Activated T-helper 9 cell treated with anti-CD3 and anti-CD28 coated beads, Interleukin-2, amount 50 U/mL, for 16 hours (primary cell): ENCODE measurements around the gene SPI1.
"Not testable (repeated sequence)": the region's sequence is repeated elsewhere in the genome, so short reads cannot be mapped to it uniquely, and the experiment has no call there.

ENCODE experiments used
- DNase-seq: peaks from one replicate; pipeline ENCODE4 v3.0.0-alpha.2; 2020; ENCODE audit warnings: low read depth

The SPI1 gene

DNA sequence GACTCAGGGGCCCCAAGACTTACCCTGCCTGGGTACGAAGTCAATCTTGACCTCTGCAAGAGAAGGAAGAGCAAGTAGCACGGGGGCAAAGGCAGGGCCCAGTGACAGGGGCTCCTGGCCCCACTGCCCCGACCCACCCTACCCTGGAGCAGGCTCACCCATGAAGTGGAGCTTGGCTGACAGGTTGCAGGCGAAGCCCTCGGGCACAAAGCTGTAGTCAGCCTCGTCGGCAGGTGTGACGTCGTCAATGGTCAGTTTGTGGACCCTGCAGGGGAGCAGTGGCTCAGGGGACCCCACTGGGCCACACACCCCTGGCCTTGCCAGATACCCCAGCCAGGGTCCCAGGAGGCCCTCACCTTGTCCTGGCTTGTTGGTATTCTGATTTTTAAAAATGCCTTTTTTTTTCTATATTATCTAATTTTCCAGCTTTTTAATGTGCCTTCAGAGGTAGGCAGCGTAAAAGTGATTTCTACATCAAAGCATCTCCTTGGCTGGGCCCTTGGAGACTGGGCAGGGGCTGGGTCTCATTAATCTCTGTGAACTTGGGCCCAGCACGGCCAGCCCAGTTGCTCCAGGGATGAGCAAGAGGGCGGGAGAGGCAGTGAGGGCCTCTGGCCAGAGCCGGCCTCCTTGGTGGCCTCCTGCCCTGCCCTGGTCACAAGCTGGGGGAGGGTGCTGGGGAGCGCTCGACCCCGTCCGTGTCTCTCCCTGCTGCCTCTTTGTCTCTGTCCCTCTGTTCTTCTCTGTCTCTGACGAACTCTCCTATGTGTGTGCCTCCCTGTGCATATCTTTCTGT lies 37.2 kb downstream of the SPI1 start:
- DNase-seq = no peak

DNA sequence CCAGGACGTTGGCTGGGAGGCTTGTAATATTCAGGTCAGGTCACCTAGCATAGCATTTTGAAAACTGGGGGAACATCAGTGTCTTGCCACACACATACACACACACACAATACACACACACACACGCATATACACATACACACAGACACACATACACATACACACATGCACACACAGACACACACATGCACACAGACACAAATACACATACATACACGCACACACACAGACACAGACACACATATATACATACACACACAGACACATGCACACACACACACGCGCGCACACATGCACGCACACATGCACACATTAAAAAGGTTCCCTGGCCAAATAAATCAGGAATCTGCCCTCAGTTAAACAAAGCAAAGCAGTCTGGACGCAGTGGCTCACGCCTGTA lies 38.3 kb downstream of the SPI1 start:
- no peak for DNase-seq

DNA sequence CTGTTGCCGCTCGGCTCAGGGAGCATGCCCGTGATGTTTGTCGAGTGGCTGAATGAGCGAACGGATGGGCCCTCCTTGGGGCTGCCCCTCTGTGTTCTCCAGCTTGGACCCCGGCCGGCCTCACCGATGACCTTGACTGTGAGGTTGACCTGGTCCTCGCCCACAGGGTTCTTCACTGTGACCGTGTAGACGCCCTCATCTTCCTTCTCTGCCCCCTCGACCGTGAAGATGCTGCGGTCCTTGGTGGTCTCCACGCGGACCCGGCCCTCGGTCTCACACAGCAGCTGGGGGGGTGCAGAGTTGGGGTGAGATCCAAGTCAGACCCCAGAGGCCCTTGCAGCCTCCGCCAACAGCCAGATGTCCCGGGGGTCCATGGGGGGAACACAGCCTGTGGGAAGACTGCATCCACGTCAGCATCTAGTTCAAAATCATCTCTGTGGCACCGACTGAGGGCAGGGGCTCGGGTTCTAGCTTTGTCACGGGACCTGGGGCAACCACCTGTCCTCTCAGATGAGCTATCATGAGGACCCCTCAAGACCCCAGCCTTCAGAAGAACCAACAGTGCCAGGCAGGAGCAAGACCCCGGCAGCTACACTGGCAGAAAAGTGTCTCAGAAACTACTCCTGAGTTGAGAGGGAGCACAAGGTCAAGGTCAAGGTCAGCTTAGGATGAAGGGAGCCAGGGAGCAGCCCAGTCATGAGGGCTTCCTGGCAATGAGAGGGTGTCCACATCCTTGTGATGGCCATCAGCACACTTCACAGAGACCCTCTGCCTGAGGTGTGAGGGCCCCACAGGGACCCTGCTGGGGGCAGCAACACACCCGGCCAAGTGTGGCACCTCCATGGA lies 39.7 kb downstream of the SPI1 start:
- no peak for DNase-seq

DNA sequence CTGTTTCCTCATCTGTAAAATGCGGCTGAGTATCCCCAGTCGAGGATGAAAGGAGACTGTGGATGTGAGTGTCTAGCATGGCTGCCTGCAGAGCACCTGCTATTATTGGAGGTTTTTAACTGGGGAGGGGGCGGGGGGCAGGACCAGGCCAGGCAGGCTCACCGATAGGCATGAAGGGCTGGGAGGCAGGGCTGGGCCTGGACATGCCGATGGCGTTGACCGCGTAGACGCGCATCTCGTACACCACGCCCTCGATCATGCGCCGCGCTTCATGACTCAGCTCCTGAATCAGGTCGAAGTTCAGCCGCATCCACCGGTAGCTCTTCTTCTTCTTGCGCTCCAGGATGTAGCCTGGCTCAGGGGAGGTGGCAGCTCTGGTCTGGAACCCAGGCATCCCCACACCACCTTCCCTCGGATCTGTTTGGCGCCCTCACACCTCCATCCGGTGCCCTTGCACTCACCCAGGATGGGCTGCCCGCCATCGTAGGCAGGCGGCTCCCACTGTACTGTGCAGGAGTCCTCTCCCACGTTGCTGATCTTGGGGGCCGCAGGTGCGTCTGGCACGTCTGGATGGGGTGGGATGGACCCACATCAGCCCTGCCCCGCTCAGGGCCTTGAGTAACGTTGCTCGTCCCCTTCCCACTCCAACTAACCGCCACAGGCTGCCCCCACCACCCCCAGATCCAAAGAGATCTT lies 41.0 kb downstream of the SPI1 start:
- no peak for DNase-seq

DNA sequence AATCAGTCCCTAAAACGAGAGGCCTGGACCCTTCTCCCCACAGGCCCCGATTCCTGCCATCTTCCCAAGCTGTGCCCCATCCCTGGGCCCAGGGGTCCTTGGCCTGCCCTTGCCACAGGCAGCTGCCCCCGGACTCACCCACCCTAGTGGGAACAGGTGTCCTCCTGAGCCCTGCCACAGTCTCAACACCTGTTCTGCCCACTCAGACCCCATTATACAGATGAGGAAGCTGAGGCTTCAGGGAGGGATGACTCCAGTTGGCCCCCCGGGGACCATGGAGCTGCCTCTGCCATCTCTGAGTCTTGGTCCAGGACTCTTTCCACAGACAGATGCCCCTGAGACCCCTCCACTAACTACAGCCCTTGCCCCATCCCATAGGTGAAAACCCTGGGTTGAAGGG lies 41.8 kb downstream of the SPI1 start:
- no peak for DNase-seq

DNA sequence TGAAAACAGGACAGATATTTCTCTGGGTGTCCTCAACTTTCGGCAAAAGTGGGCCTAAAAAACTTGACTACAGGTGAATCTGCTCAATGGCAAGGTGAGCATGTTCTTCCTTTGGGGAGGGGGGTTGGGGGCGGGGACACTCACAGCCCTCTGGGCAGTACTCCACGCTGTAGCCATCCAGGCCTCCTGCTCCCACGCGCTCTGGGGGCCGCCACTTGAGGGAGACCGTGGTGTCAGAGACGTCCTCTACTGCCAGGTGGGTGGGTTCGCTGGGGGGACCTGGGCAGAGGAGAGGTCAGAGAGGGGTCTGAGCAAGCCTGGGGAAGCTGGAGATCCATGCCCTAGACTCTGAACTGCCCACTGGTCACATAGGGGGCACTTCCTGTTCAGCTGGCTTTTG lies 42.6 kb downstream of the SPI1 start:
- no peak for DNase-seq

DNA sequence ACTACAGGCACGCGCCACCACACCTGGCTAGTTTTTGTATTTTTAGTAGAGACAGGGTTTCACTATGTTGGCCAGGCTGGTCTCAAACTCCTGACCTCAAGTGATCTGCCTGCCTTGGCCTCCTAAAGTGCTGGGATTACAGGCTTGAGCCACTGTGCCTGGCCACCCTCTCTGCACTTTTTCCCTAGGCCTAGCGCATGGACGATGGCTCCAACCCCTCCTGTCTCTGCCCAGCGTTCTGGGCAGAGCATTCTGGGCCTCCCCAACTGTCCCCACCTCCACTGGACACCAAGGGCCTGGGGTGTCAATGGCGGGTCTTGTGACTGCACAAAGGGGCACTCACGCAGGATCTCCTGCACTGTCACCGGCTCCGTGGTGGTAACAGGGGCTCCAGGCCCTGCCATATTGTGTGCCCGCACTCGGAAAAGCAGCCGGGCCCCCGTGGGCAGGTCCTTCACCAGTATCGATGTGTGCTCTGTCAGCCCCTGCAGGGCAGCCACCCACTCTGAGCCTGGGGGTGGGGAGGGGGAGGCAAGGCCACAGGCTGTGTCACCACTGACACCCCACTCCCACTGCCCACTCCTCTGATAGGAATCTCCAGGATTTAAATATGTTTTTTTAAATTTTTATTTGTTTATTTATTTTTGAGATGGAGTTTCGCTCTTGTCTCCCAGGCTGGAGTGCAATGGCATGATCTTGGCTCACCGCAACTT lies 43.5 kb downstream of the SPI1 start:
- not testable (repeated sequence) for DNase-seq

DNA sequence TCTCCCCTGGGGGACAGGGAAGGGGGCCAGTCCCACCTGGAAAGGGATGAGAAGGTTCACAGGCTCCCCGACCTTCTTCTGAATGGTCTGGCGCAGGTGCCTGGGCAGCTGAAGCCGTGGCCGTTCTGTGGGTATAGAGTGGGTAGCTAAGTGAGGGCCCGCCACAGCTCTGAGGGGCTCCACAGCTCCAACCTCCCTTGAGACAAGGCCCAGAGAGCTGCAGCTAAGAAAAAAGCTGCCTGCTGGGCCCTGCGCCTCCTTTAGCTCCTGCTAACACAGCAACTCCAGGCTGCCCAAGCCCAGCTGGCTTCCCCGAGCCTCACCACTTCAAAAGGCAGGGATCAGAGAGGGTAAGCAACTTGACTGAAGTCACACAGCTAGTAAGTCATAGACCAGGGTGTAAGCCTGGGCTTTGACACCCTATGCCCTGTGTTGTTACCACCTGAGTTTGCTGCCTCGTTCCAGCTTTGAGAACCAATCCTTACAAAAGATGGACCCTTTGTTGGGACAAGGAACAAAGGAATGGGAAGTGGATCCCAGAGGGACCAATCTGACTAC lies 44.4 kb downstream of the SPI1 start:
- no peak for DNase-seq

DNA sequence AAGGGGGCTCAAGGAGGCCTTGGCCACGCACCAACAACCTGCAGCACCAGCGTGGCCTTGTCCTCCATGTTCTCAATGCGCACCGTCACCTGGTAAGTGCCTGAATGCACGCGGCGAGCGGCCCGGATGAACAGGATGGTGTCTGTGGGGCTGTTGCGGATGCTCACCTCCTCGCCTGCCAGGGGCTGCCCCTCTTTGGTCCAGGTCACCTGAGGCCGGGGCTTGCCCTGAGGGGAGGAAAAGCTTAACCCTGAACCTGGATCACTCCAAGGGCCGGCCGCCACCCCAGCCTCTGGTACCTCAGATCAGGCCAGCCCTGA lies 44.9 kb downstream of the SPI1 start:
- no peak for DNase-seq

DNA sequence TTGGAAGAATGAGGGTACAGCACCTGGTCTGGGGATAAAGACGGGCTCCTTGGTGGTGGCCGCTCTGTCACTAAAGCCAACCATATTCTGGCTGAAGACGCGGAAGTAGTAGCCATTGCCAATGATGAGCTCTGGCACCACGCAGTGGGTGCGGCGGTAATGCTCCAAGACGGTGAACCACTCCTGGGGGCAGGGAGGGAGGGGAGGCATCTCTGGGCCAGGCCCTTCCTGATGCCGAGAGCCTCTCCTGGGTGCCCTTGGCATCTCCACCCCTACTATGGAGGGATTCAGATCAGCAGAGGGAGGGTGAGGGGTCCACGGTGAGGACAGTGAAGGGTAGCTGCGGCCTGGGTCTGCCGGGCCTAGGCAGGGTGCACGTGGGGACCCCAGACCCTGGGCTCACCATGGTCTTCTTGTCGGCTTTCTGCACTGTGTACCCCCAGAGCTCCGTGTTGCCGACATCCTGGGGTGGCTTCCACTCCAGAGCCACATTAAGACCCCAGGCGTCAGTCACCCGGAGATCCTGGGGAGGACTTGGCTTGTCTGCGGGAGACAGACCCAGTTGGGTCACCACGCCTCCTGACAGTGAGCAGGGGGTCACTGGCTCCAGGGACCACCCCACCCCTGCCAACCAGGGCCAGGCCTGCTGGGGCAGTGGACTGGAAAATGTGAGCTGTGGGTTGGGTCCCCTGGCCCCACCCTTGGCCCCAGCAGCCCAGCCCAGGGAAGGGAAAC lies 45.4 kb downstream of the SPI1 start:
- no peak for DNase-seq

DNA sequence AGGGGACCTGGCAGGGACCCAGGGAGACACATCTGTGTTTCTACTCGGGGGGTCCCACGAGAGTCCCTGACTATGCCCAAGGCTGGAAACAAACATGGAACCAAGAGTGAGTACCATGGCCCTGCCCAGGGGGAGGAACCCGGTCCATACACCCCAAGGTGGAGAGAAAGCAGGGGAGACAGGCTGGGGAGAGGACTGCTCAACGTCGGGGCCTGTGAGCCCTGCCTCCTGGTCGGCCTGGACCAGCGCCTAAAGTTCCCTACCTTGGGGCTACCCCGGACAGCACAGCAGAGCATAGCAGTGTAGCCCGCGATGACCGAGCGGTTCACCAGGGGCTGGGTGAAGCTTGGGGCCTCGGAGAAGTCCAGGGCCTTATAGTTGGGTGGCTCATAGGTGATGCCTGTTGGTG lies 46.0 kb downstream of the SPI1 start:
- no peak for DNase-seq

DNA sequence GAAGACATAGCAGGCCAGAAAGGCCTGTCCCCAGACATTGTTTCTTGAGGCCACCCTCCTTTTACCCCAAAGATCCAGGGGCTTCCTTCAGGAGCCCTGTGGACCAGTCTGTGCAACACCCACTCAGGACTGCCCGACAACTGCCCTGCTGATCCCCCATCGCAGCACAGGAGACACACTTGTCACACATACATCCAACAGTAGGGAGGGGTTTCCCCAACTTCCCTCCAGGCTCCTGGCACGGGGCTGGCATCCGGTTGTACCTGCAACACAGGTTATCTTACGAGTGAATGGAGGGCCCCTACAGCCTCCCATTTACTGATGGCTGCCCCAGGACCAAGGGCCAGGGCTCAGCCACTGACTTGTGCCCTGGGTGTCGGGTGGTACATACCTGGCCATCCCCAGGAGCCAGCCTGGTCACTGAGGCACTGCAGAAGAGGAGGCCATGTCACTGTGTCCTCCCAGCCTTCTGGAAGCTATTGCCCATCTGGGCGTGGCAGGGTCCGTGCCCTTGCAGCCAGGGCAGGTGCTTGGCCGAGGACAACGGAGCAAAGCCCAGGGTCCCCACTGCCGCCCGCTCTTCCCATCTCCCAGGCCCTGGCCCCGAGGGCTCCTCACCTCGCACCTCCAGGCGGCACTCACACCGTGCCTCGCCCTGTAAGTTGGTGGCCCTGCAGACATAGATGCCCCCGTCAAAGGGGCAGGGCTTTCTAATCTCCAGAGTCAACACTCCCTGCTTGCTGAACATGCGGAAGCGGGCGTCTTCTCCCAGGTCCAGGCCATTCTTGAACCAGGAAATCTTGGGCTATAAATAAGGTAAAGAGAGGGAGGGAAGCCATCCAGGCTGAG lies 46.7 kb downstream of the SPI1 start:
- no peak for DNase-seq

DNA sequence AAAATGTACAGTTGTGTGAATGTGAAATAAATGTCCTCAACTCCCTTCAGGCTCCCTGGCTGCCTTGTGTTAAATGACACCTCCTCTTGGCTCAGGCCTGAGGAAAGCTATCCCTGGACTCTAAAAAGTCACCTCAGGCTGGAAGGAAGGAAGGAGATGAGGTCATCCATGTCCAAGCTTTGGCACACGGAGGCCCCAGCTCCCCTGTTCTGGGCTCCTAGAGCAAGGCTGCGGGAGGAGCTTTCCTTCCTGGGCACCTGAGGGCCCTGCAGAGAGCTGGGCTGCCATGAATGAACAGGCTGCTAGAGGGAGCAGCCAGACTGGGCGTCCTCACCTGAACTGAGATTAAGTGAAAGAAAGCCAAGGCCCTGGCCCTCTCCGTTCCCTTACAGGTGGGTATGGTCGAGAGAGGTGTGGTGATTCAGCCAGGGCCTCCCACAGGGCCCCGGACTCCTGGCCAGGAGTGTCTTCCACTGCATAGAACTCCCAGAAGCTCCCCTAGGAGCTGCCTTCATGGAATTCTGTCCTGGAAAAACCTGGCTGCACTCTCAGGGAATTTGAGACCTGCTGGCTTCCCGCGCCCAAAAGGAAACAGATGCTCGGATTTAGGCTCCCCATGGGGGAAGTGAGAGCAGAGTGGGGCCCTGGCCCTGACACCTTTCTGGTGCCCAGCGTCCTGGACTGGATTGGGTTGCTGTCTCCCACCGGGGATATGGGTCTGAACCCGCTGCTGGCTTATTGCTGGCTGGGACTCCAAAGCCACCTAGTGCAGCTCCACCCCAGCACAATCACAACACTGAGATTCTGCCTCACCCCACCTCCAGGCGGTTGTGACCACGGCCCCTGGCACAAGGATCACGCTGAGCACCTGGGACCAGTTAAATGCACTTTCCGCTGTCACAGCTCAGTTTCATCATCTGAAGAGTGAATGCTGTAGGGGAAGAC lies 48.1 kb downstream of the SPI1 start:
- DNase-seq = no peak

DNA sequence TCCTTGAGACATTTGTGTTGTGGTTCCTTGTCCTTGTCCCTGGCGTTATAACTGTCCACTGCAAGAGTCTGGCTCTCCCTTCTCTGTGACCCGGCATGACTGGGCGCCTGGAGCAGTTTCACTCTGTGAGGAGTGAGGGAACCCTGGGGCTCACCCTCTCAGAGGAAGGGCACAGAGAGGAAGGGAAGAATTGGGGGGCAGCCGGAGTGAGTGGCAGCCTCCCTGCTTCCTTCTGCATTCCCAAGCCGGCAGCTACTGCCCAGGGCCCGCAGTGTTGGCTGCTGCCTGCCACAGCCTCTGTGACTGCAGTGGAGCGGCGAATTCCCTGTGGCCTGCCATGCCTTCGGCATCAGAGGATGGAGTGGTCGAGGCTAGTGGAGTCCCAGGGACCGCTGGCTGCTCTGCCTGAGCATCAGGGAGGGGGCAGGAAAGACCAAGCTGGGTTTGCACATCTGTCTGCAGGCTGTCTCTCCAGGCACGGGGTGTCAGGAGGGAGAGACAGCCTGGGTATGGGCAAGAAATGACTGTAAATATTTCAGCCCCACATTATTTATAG lies 48.8 kb downstream of the SPI1 start:
- no peak for DNase-seq

DNA sequence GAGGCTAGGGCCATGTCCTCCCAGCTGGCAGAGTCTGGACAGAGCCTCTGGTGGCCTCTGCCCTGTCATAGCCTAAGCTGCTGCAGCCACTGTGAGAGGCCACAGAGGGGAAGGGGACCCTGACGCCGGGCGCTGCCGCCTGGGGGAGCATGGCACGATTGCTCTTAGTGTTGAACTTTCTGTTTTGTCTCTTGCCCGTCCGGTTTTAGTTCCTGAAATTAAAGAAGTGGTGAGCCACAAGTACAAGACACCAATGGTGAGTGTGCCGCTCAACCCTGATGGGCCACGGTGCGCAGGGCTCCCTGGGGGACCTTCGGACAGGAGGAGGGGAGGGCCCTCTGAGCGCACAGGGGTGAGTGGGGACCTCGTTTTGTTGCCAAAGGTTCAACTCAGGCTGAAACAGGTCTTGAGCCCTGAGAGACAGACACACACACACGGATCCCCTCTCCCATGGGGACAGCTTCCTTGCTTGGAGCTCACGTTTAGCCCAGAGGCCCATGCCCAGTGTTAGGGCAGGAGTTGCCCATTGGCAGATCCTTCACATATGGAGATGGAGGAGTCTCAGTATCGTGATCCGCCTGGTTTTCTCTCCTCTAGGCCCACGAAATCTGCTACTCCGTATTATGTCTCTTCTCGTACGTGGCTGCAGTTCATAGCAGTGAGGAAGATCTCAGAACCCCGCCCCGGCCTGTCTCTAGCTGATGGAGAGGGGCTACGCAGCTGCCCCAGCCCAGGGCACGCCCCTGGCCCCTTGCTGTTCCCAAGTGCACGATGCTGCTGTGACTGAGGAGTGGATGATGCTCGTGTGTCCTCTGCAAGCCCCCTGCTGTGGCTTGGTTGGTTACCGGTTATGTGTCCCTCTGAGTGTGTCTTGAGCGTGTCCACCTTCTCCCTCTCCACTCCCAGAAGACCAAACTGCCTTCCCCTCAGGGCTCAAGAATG lies 49.6 kb downstream of the SPI1 start:
- no peak for DNase-seq

DNA sequence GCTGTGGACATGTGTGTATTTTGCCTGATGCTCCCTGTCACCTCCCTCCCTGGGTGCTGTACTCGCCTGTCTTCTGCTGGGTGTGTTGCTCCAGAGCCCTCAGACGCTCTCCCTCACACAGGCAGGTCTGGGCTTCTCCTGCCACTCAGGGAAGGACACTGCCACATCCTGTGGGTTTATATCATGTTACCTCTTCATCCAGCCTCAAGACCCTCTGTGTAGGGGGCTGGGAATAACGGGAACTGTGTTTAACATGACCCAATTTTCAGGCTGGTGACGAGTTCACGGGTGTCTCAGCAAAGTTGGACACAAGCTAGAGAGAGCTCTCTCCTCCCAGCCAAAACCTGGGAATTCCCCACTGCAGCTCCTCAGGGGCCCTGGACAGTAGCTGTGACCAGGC lies 50.4 kb downstream of the SPI1 start:
- no peak for DNase-seq

DNA sequence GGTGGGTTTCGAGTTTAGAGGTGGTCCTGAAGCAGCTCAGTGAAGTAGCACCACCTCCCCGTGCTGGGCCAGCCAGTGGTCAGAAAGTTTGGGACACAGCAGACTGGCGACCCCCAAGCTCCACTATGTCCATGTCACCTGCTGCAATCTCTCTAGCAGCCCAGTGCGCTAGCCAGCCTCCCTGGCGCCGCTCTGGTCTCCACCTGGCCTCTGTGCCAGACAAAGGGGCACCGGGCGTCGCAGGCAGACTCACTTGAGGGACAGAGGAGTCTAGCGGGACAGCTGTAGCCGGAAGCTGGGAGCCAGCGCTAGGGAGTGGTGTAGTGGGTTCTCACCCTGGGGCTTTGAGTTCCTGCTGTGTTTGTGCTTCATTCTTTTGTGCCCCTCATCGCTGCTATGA lies 51.3 kb downstream of the SPI1 start:
- DNase-seq = no peak

DNA sequence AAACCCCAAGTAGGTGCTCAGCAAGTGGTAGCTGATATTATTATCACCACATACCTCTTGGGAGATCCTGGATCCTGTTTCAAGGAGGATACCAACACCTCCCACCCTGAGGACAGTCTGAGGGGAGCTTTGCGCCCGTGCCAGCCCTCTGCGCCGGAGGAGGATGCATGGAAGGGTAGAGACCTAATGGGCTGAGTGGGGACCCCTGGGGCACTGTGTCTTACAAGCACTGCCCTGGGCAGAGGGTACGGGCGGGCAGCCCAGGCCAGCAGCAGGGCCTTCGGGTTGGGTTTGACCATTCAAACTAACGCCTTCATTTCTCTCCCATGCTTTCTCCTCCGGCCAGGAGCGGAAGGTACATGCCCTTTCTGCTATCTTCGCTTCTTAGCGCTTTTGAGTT lies 52.1 kb downstream of the SPI1 start:
- DNase-seq = no peak
